ENCODE measurements around the gene SNX24.
"Not testable (repeated sequence)": the region's sequence is repeated elsewhere in the genome, so short reads cannot be mapped to it uniquely, and the experiment has no call there.

Gene SNX24

GRCh38 chr5:122971333-122971732, 125.9 kb downstream of the SNX24 start:
- no peak for DNase-seq

GRCh38 chr5:122972877-122973276, 127.5 kb downstream of the SNX24 start:
- DNase-seq: no peak

DNA sequence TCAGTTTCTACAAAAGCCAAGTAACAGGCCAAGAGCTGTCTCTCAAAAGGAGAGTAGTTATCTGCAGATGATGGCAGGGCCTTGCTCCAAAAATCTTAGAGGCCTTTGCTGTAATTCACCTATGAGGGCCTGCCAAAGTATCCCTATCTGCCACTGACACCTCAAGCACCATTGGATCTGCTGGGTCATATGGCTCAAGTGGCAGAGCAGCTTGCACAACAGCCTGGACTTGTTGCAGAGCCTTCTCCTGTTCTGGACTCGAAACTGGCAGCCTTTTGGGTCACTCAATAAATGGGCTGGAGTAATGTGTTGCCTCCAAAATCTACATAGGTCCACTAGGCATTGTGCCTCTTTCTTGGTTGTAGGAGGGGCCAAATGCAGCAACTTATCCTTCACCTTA, 128.3 kb downstream of the SNX24 start:
- DNase-seq: not testable (repeated sequence)

- not testable (repeated sequence) for DNase-seq
These were observed 128.8 kb downstream of the SNX24 start for GRCh38 chr5:122974251-122974650.

DNA sequence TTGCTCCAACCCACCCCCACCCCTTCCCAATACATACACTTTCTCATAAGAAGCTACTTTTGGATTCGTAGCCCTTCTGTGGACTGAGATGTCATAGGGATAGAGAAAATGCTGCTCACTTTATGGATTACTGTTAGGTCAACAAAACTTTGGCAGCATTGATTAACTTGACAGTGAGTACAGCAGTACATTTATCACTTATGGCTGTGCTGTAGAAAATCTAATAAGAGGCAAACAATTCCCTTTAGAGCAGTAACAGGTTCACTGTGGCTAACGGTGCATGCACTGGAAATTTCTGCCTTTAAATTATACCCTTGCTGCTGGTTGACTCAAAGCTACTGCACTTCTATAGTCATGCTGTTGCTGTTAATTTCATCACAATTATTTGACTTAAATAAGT, 131.9 kb downstream of the SNX24 start:
- no peak for DNase-seq

GRCh38 chr5:122978068-122978467, 132.7 kb downstream of the SNX24 start:
- DNase-seq: no peak

- DNase-seq: no peak
These were observed 133.4 kb downstream of the SNX24 start for GRCh38 chr5:122978644-122979297.

DNA sequence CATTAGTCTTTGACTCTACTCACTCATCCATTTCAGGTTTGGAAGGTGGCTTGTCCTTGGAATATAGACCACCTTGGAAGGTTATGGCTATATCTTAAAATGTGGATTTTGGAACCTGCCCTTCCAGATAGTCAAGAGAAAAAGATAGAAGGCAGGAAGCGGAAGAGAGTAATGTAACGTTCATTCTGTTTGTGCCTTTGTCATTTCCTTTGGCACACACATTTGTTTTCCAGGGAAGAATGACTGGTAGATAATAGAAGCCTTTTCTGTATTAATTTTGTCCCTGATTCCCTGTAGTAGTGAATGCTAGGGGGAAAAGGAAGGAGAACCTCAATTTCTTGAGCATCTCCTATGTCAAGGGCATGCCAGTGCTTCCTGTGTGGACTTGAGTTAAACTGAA, 136.4 kb downstream of the SNX24 start:
- no peak for DNase-seq

DNA sequence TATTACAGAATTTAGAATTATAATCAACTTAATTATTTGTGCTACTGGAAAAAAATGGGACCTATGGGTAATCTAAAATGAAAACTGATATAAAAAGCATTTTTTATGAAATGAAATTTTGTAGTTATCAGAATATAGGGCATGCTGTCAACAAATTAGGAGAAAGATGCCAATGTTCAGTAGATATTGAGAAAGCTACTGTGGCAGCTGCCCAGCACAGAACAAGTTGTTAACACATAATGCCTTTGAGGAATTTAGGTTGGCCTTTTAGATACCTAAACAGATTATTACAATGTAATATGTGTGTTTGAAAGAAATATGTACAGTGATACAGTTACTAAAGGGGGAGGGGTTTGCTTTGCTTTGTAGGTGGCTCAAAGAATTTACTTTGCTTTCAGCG, 137.0 kb downstream of the SNX24 start:
- no peak for DNase-seq

GRCh38 chr5:122984425-122984824, 139.0 kb downstream of the SNX24 start:
- DNase-seq: no peak

DNA sequence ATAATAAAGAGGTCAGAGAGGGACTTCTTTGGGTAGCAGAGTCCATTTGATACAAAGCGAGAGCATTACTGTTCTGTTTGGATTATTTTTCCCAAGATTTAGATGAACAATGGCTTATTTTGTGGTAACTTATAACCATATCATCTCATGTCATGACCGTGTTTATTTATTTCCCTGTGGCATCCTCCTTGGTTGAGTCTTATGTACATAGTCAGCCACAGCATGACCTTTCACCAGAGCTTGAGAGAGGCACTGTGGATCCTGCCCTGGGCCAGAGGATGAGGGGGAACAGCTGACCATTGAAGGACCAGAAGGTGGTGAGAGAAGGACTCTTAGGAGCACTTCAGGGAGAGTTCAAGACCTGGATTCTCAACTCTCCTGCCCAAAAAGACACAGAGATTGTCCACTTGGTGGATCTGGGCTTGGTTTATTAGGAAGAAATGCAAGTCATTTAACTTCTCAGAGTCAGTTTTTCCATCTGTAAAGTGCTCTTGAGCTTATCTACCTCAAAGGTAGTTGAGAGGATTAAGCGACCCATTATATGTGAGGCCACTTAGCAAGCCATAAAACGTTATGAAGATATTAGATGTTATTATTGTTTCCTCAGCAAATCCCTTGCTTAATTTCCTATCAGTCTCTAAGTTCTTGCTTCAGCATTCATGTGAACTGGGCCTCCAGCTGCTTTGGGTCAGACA, 139.7 kb downstream of the SNX24 start:
- DNase-seq: no peak

GRCh38 chr5:122985954-122986721, 140.7 kb downstream of the SNX24 start:
- no peak for DNase-seq

DNA sequence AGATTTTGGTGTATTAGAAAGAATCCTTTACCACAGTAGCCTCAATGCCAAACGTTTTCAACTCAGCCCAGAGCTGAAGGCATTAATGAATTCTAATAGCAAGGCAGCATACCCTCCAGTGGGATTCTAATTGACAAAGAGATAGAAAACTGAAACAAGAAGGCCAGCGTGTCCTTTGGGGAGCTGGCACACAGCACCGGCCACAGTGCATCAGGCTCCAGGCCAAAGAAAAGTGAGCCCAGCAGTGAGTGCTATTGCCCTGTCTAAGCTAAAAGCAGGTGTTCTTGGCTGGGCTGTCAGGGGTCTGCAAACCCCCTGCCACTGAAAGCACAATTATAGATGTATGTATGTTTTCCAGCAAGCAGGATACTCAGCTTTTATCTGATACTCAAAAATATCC, 150.7 kb downstream of the SNX24 start:
- no peak for DNase-seq

DNA sequence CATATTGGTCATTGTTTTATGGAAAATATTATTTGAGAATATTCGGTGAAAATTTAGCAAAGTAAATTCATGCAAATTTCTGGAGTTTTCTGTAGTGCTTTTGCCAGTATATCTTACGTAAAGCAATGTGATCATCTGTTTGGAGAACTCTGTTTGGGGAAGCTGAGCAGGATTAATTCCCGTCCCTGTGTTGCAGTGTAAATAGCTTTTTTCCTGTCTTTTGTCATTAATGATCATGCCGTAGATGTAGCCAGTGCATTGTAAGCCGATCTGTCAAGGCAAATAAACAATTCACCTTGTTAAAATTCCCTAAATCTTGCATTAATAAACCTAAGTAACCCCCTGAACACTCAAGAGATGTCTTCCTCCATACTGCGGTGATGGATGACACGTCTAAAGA, 151.9 kb downstream of the SNX24 start:
- no peak for DNase-seq

- peak; percentile 16 to 23 for DNase-seq
These were observed 154.6 kb downstream of the SNX24 start for GRCh38 chr5:122999947-123000563.

GRCh38 chr5:123000731-123001130, 155.3 kb downstream of the SNX24 start:
- DNase-seq: no peak

- no peak for DNase-seq
These were observed 156.4 kb downstream of the SNX24 start for GRCh38 chr5:123001808-123002207.

GRCh38 chr5:123007182-123007581, 161.8 kb downstream of the SNX24 start:
- DNase-seq: no peak

DNA sequence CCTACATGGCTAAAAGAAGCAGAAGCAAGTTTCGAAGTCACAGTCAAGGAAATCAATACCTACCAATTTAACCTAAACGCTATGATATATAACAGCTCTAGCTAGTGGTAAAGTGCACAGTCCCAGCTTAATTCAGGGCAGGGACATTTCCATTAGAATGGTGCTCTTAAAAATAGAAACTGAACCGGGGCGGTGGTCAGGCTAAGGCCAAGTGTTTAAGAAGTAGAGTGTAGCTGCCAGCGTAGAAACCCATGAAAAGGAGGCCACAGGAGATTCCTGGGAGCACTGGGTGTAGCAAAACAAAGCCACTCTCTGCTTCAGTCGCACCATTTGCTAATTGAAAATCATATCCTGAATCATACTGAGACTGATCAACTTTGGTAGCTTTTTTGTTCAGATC, 162.3 kb downstream of the SNX24 start:
- no peak for DNase-seq

- no peak for DNase-seq
These were observed 166.9 kb downstream of the SNX24 start for GRCh38 chr5:123012321-123012720.

GRCh38 chr5:123014689-123015088, 169.3 kb downstream of the SNX24 start:
- DNase-seq: no peak

DNA sequence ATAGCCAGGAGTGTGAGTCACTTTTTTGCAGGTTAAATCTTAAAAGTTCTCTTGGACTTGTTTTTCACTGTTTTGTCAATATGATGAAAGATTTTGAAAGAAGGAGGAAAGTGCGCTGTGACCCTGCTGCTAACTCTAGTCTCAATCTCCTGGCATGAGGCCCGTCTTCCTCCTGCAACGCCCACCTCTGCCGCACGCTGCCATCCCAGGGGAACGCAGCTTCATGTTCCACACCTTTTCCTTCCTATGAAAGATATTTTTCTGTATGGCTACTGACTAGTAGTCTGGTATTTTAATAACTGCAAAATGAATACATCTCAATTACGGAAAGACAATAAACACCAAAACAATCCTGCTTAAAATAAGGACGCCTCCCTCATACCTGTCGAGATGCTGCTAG, 182.8 kb downstream of the SNX24 start:
- no peak for DNase-seq

DNA sequence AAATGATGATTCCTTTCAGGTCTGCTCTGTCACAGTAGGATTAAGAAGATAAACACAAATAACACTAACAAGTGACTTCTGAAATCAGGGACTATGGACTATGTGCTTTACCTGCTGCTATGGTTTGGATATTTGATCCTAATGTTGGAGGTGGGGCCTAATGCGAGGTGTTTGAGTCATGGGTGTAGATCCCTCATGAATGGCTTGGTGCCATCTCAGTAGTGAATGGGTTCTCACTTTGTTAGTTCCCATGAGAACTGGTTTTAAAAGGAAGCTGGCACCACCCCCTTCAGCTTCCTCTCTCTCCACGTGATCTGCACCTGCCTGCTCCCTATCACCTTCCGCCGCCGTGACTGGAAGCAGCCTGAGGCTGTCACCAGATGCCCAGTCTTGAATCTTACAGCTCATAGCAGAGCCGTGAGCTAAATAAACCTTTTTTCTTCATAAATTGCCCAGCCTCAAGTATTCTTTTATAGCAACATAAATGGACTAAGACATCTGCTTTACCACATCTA, 187.8 kb downstream of the SNX24 start:
- no peak for DNase-seq

Data from CD4-positive, alpha-beta T cell treated with Interferon alpha-2 for 1 hour (primary cell).